HL-60 (cell line): ENCODE measurements around the gene EFL1.

Source experiments
- DNase-seq, 2 experiments: peaks; one replicate each; pipeline ENCODE4 v3.0.0-alpha.2; 2010 to 2020; ENCODE audit warnings: low read depth in 1 of 2, low spot score in 1 of 2
- H3K27ac ChIP-seq: fragments of 250-450 bp; sonication (Bioruptor Pico); replicated peaks from 2 replicates; pipeline ENCODE4 v1.5.1; 2020; ENCODE audit warnings: mild to moderate bottlenecking, moderate library complexity
- H3K27me3 ChIP-seq: fragments of 250-450 bp; sonication (Bioruptor Pico); 2 replicates; pipeline ENCODE4 v1.5.1; 2021; ENCODE audit warnings: mild to moderate bottlenecking, moderate library complexity; ENCODE audit not compliant: insufficient read depth, poor library complexity, severe bottlenecking
- H3K4me3 ChIP-seq: replicated peaks from 2 replicates; pipeline ENCODE4 v1.5.1; 2011; ENCODE audit warnings: mild to moderate bottlenecking, control low read depth, low read length; ENCODE audit not compliant: insufficient read depth
- GABPA ChIP-seq: IDR thresholded peaks from 2 replicates; pipeline ENCODE4 v1.6.1; 2012; ENCODE audit warnings: low read depth
- POLR2AphosphoS5 ChIP-seq: IDR thresholded peaks from 2 replicates; pipeline ENCODE4 v1.6.1; 2012; ENCODE audit warnings: low read depth
- SPI1 ChIP-seq: IDR thresholded peaks from 2 replicates; pipeline ENCODE4 v1.6.1; 2012; ENCODE audit warnings: low read depth, mild to moderate bottlenecking, borderline replicate concordance
- TF ChIP-seq, protein P1 (sequence below): IDR thresholded peaks from one replicate; pipeline ENCODE4 v1.5.1; 2011; ENCODE audit warnings: low read length, control low read depth, inconsistent platforms; ENCODE audit not compliant: insufficient read depth
- TF ChIP-seq, protein P2 (sequence below): IDR thresholded peaks from 2 replicates; pipeline ENCODE4 v1.6.1; 2012; ENCODE audit warnings: low read depth; ENCODE audit not compliant: insufficient replicate concordance

EFL1 gene

DNA sequence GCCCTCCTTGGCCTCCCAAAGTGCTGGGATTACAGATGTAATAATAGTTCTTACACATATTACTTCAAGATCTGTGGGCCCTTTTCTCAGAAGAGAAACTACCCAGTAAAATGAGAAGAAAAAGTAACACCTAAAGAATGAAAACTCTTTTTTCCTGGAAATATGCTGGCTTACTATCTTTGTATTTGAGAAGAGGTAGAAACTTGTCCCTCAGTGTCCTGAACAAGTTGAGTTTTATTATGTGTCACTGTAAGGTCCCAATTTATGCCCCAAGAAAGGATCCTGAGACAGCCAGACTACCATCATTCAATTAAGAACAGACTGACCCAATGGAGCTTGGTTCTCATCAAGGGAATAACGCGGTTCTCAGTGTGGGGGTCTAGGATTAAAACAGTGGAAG, 93.8 kb downstream of the EFL1 start:
- no peaks in the 10 kb centered on the region for H3K27me3 ChIP-seq
- no peak for DNase-seq
- TF ChIP-seq GABPA (no peak), SPI1 (no peak), POLR2AphosphoS5 (no peak)
- TF ChIP-seq, protein P1, sequence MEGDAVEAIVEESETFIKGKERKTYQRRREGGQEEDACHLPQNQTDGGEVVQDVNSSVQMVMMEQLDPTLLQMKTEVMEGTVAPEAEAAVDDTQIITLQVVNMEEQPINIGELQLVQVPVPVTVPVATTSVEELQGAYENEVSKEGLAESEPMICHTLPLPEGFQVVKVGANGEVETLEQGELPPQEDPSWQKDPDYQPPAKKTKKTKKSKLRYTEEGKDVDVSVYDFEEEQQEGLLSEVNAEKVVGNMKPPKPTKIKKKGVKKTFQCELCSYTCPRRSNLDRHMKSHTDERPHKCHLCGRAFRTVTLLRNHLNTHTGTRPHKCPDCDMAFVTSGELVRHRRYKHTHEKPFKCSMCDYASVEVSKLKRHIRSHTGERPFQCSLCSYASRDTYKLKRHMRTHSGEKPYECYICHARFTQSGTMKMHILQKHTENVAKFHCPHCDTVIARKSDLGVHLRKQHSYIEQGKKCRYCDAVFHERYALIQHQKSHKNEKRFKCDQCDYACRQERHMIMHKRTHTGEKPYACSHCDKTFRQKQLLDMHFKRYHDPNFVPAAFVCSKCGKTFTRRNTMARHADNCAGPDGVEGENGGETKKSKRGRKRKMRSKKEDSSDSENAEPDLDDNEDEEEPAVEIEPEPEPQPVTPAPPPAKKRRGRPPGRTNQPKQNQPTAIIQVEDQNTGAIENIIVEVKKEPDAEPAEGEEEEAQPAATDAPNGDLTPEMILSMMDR: no peak
- TF ChIP-seq, protein P2, sequence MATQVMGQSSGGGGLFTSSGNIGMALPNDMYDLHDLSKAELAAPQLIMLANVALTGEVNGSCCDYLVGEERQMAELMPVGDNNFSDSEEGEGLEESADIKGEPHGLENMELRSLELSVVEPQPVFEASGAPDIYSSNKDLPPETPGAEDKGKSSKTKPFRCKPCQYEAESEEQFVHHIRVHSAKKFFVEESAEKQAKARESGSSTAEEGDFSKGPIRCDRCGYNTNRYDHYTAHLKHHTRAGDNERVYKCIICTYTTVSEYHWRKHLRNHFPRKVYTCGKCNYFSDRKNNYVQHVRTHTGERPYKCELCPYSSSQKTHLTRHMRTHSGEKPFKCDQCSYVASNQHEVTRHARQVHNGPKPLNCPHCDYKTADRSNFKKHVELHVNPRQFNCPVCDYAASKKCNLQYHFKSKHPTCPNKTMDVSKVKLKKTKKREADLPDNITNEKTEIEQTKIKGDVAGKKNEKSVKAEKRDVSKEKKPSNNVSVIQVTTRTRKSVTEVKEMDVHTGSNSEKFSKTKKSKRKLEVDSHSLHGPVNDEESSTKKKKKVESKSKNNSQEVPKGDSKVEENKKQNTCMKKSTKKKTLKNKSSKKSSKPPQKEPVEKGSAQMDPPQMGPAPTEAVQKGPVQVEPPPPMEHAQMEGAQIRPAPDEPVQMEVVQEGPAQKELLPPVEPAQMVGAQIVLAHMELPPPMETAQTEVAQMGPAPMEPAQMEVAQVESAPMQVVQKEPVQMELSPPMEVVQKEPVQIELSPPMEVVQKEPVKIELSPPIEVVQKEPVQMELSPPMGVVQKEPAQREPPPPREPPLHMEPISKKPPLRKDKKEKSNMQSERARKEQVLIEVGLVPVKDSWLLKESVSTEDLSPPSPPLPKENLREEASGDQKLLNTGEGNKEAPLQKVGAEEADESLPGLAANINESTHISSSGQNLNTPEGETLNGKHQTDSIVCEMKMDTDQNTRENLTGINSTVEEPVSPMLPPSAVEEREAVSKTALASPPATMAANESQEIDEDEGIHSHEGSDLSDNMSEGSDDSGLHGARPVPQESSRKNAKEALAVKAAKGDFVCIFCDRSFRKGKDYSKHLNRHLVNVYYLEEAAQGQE: no peak
- no peak overlapping the region for H3K4me3 ChIP-seq
- no peak overlapping the region for H3K27ac ChIP-seq

DNA sequence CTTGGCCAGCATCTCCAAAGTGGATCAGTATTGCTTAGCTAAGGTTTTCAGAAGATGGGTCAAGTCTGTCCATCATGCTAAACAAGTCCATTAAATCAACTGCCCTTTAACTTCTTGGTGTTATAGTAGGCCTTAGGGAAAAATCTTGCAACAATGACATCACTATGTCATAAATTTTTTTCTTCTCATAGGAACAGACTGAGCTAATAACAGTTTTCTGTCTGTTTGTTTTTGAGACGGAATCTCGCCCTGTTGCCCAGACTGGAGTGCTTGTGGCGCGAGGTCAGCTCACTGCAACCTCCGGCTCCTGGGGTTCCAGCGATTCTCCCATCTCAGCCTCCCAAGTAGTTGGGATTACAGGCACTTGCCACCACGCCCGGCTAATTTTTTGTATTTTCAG, 94.2 kb downstream of the EFL1 start:
- TF ChIP-seq, protein P1: no peak
- TF ChIP-seq POLR2AphosphoS5 (no peak), SPI1 (no peak), GABPA (no peak)
- TF ChIP-seq, protein P2: no peak
- Histone ChIP-seq H3K27me3 (no peaks in the 10 kb centered on the region), H3K27ac (no peak overlapping the region), H3K4me3 (no peak overlapping the region)
- DNase-seq: no peak

DNA sequence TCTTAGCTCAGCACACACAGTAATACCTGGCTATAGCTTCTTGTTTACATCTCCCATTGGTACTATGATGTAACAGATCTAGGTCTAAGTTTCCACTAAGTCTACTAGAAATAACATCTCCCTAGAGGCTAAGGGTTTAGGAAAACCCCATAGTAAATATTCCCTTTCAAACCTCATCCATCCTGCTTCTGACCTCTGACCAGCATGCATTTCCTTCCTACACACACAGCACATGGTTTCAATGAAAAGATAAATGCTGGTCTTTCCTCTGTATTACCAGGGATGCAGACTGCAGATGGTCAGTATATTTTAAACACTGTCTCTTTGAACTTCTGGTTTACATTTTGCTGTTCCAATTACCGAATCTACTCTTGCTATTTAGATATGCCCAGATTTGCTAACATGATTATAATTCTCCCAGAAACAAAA, 96.6 kb downstream of the EFL1 start:
- H3K27me3 ChIP-seq: no peaks in the 10 kb centered on the region
- no peak overlapping the region for H3K27ac ChIP-seq
- no peak for DNase-seq
- TF ChIP-seq, protein P2: no peak
- TF ChIP-seq GABPA: no peak
- TF ChIP-seq POLR2AphosphoS5: no peak
- TF ChIP-seq, protein P1: no peak
- no peak for TF ChIP-seq SPI1
- no peak overlapping the region for H3K4me3 ChIP-seq
